H1 (cell line): ENCODE results near the gene ENTPD6. TPM values are rescaled to one million over a fixed set of nuclear protein-coding genes. Genes with fewer than 3 reads are reported as not detected.

Experiments used
- CTCF ChIA-PET: fragments of 300-600 bp; sonication (Branson Sonifier 250); formaldehyde crosslinking; loops from one replicate; lab custom pipeline; 2021; ENCODE audit not compliant: partially characterized antibody; lab: Charles Lee
- POLR2A ChIA-PET: fragments of 300-600 bp; sonication (Branson Sonifier 250); formaldehyde crosslinking; loops from one replicate; lab custom pipeline; 2021; ENCODE audit warnings: inconsistent platforms; ENCODE audit not compliant: partially characterized antibody; lab: Charles Lee
- DNase-seq, 2 experiments: peaks; one replicate each; pipeline versions ENCODE4 v3.0.0 to v3.0.0-alpha.2; 2010 to 2022; ENCODE audit warnings: low spot score in 2 of 2, low read depth in 1 of 2, mixed read lengths in 1 of 2
- FAIRE-seq: peaks from 2 replicates; lab custom pipeline; 2011; peaks lifted over from hg19 to GRCh38; lab: Jason Lieb, UNC
- H2AFZ ChIP-seq: 2 replicates; pipeline ENCODE4 v1.8.1; 2012; ENCODE audit warnings: low read length, inconsistent platforms
- H2AK5ac ChIP-seq: 2 replicates; pipeline ENCODE4 v1.6.1; 2013; ENCODE audit warnings: low read depth, low read length
- H2BK120ac ChIP-seq: replicated peaks from 2 replicates; pipeline ENCODE3; 2013; ENCODE audit warnings: low read depth, low read length, inconsistent platforms
- H2BK12ac ChIP-seq: 2 replicates; pipeline ENCODE4 v1.6.1; 2013; ENCODE audit warnings: low read depth, low read length
- H2BK15ac ChIP-seq: 2 replicates; pipeline ENCODE4 v1.6.1; 2013; ENCODE audit warnings: low read length
- H2BK20ac ChIP-seq: 2 replicates; pipeline ENCODE4 v1.6.1; 2013; ENCODE audit warnings: low read length
- H2BK5ac ChIP-seq: 2 replicates; pipeline ENCODE4 v1.6.1; 2013; ENCODE audit warnings: low read depth, low read length
- H3K14ac ChIP-seq: 2 replicates; pipeline ENCODE4 v1.6.1; 2013; ENCODE audit warnings: inconsistent platforms; ENCODE audit not compliant: insufficient read length
- H3K18ac ChIP-seq: 2 replicates; pipeline ENCODE4 v1.6.1; 2013; ENCODE audit warnings: low read length; ENCODE audit errors: extremely low read depth
- H3K23ac ChIP-seq: 2 replicates; pipeline ENCODE4 v1.6.1; 2013; ENCODE audit warnings: inconsistent platforms; ENCODE audit not compliant: insufficient read length
- H3K23me2 ChIP-seq: 2 replicates; pipeline ENCODE4 v1.6.1; 2013; ENCODE audit warnings: low read depth, low read length
- H3K27ac ChIP-seq: 2 replicates; pipeline ENCODE4 v1.6.1; 2011; ENCODE audit warnings: low read depth, low read length, inconsistent platforms
- H3K27me3 ChIP-seq, 4 experiments: replicated peaks in 1 of 4; 1 replicate in 1 of 4; 2 replicates in 3 of 4; pipeline versions ENCODE4 v1.6.1 to v1.8.1; 2011 to 2013; ENCODE audit warnings: low read length in 3 of 4, mild to moderate bottlenecking in 3 of 4, inconsistent platforms in 2 of 4, mixed read lengths in 2 of 4, moderate library complexity in 1 of 4; ENCODE audit not compliant: control insufficient read depth in 3 of 4, insufficient read depth in 3 of 4; ENCODE audit errors: extremely low read depth in 1 of 4
- H3K36me3 ChIP-seq, 4 experiments: 2 replicates each; pipeline versions ENCODE4 v1.6.1 to v1.8.1; 2011 to 2013; ENCODE audit warnings: mild to moderate bottlenecking in 4 of 4, low read length in 3 of 4, moderate library complexity in 2 of 4, control low read depth in 1 of 4, inconsistent platforms in 1 of 4; ENCODE audit not compliant: insufficient read depth in 4 of 4, control insufficient read depth in 2 of 4
- H3K4ac ChIP-seq: replicated peaks from 2 replicates; pipeline ENCODE3; 2013; ENCODE audit warnings: low read length, low read depth, mixed read lengths, inconsistent platforms; ENCODE audit not compliant: insufficient read length
- H3K4me1 ChIP-seq, 4 experiments: replicated peaks in 1 of 4; 1 replicate in 1 of 4; 2 replicates in 3 of 4; pipeline versions ENCODE4 v1.6.1 to v1.8.1; 2011 to 2013; ENCODE audit warnings: low read length in 3 of 4, inconsistent platforms in 2 of 4, mixed read lengths in 1 of 4; ENCODE audit not compliant: insufficient read depth in 4 of 4, control insufficient read depth in 3 of 4
- H3K4me2 ChIP-seq, 2 experiments: 2 replicates each; pipeline versions ENCODE4 v1.6.1 to v1.8.1; 2011 to 2013; ENCODE audit warnings: low read depth in 2 of 2, low read length in 2 of 2, control low read depth in 1 of 2, inconsistent platforms in 1 of 2, mild to moderate bottlenecking in 1 of 2; ENCODE audit not compliant: insufficient read depth in 1 of 2
- H3K4me3 ChIP-seq, 4 experiments: fragments of 200-600, 300-600 bp in 1 of 4; sonication (generic), shearing (Covaris generic), sonication (Bioruptor Twin) in 1 of 4; 2 replicates each; pipeline versions ENCODE4 v1.5.1 to v1.8.1; 2011 to 2016; ENCODE audit warnings: low read length in 4 of 4, low read depth in 3 of 4, control low read depth in 2 of 4, inconsistent platforms in 2 of 4, mild to moderate bottlenecking in 2 of 4, mixed read lengths in 1 of 4, moderate library complexity in 1 of 4; ENCODE audit not compliant: insufficient read depth in 2 of 4; ENCODE audit errors: extremely low read depth in 1 of 4
- H3K56ac ChIP-seq: replicated peaks from 2 replicates; pipeline ENCODE3; 2013; ENCODE audit warnings: low read depth, mild to moderate bottlenecking, mixed read lengths, low read length, inconsistent platforms; ENCODE audit not compliant: insufficient read length
- H3K79me1 ChIP-seq: 2 replicates; pipeline ENCODE4 v1.6.1; 2013; ENCODE audit warnings: low read depth, low read length, control low read depth
- H3K79me2 ChIP-seq, 2 experiments: 2 replicates each; pipeline versions ENCODE4 v1.6.1 to v1.8.1; 2012 to 2013; ENCODE audit warnings: low read length in 2 of 2, mild to moderate bottlenecking in 2 of 2, inconsistent platforms in 1 of 2; ENCODE audit not compliant: insufficient read depth in 2 of 2, control insufficient read depth in 1 of 2
- H3K9ac ChIP-seq, 4 experiments: replicated peaks in 1 of 4; 1 replicate in 1 of 4; 2 replicates in 3 of 4; pipeline versions ENCODE4 v1.6.1 to v1.8.1; 2011 to 2013; ENCODE audit warnings: low read depth in 3 of 4, low read length in 3 of 4, control low read depth in 2 of 4, mild to moderate bottlenecking in 2 of 4, moderate library complexity in 2 of 4, inconsistent platforms in 1 of 4; ENCODE audit errors: extremely low read depth in 1 of 4
- H3K9me3 ChIP-seq, 2 experiments: 2 replicates each; pipeline versions ENCODE4 v1.6.1 to v1.8.1; 2012 to 2013; ENCODE audit warnings: mild to moderate bottlenecking in 2 of 2, moderate library complexity in 2 of 2, control low read depth in 1 of 2, inconsistent platforms in 1 of 2, low read depth in 1 of 2, low read length in 1 of 2, mixed read lengths in 1 of 2; ENCODE audit not compliant: insufficient read depth in 2 of 2
- H4K20me1 ChIP-seq, 2 experiments: replicated peaks in 1 of 2; 2 replicates each; pipeline versions ENCODE3 to v1.8.1; 2011 to 2013; ENCODE audit warnings: inconsistent platforms in 2 of 2, low read length in 2 of 2, mild to moderate bottlenecking in 1 of 2; ENCODE audit not compliant: insufficient read depth in 2 of 2, control insufficient read depth in 1 of 2
- H4K5ac ChIP-seq: 2 replicates; pipeline ENCODE4 v1.6.1; 2013; ENCODE audit warnings: low read length, low read depth, mixed read lengths, inconsistent platforms; ENCODE audit not compliant: insufficient read length
- H4K8ac ChIP-seq: 2 replicates; pipeline ENCODE4 v1.8.0; 2013; ENCODE audit warnings: mild to moderate bottlenecking, moderate library complexity, low read length, inconsistent platforms; ENCODE audit not compliant: insufficient read depth; ENCODE audit errors: extremely low read depth
- H4K91ac ChIP-seq: replicated peaks from 2 replicates; pipeline ENCODE3; 2013; ENCODE audit warnings: low read length, mixed read lengths, inconsistent platforms; ENCODE audit not compliant: insufficient read length
- BCL11A ChIP-seq, 2 experiments: IDR thresholded peaks; one replicate each; pipeline ENCODE4 v1.6.1; 2011; ENCODE audit warnings: low read depth in 2 of 2, low read length in 2 of 2, mild to moderate bottlenecking in 2 of 2
- CTCF ChIP-seq, 3 experiments: IDR thresholded peaks; 1 replicate in 2 of 3; 2 replicates in 1 of 3; pipeline versions ENCODE4 v1.5.1 to v1.6.1; 2011; ENCODE audit warnings: low read length in 3 of 3, mild to moderate bottlenecking in 3 of 3, inconsistent platforms in 2 of 3, low read depth in 1 of 3, moderate library complexity in 1 of 3; ENCODE audit not compliant: insufficient read depth in 1 of 3; ENCODE audit errors: control extremely low read depth in 1 of 3
- EGR1 ChIP-seq: IDR thresholded peaks from 2 replicates; pipeline ENCODE4 v1.6.1; 2011; ENCODE audit warnings: low read depth, low read length, borderline replicate concordance
- KDM4A ChIP-seq: IDR thresholded peaks from one replicate; pipeline ENCODE4 v1.7.1; 2012; ENCODE audit warnings: low read depth, mild to moderate bottlenecking, moderate library complexity, low read length, inconsistent platforms; ENCODE audit not compliant: severe bottlenecking
- MAX ChIP-seq: IDR thresholded peaks from 2 replicates; pipeline ENCODE4 v1.6.1; 2012; ENCODE audit warnings: inconsistent platforms
- RAD21 ChIP-seq, 2 experiments: IDR thresholded peaks in 1 of 2; conservative IDR thresholded peaks in 1 of 2; 2 replicates each; pipeline ENCODE4 v1.6.1; 2011; ENCODE audit warnings: low read depth in 2 of 2, low read length in 2 of 2, improper control_type of control experiment in 1 of 2, inconsistent platforms in 1 of 2, mild to moderate bottlenecking in 1 of 2, moderate library complexity in 1 of 2
- RBBP5 ChIP-seq: IDR thresholded peaks from 2 replicates; pipeline ENCODE4 v1.7.1; 2012; ENCODE audit warnings: low read depth, mild to moderate bottlenecking, inconsistent platforms, low read length, moderate library complexity, borderline replicate concordance
- TAF1 ChIP-seq: IDR thresholded peaks from 2 replicates; pipeline ENCODE4 v1.6.1; 2011; ENCODE audit warnings: mild to moderate bottlenecking, low read depth, low read length
- USF2 ChIP-seq: IDR thresholded peaks from 2 replicates; pipeline ENCODE4 v1.6.1; 2011; ENCODE audit warnings: low read length, improper control_type of control experiment
- ZNF274 ChIP-seq: IDR thresholded peaks from 2 replicates; pipeline ENCODE4 v1.7.0; 2012; ENCODE audit warnings: low read length, borderline replicate concordance; ENCODE audit errors: extremely low read depth
- WGBS, 2 experiments: shearing (Covaris generic) in 1 of 2; methylation state at CpG; one replicate each; pipeline versions ENCODE4 v1.1.6 to v1.1.7; 2013 to 2015; ENCODE audit warnings: low lambda C conversion rate in 2 of 2, mixed read lengths in 2 of 2, inconsistent platforms in 1 of 2, low coverage in 1 of 2, missing lambda C conversion rate in 1 of 2; ENCODE audit not compliant: insufficient replicate concordance in 2 of 2, insufficient coverage in 1 of 2, insufficient read length in 1 of 2; ENCODE audit errors: extremely low coverage in 1 of 2, missing lambda C conversion rate in 1 of 2; 5-methylcytosine and 5-hydroxymethylcytosine counted together
- polyA plus RNA-seq, 7 experiments: library from polyadenylated mRNA; depleted of rRNA in 3 of 7; stranded (reverse) in 5 of 7; unstranded in 2 of 7; fragments of >200 nt in 5 of 7; fragments of 200-250 nt in 2 of 7; gene quantifications; 1 replicate in 5 of 7; 2 replicates in 1 of 7; 4 replicates in 1 of 7; pipeline versions ENCODE4 v1.2.1 to v1.2.3, GENCODE V29; 2011 to 2013; ENCODE audit warnings: missing spikeins in 2 of 7, mixed read lengths in 2 of 7
- total RNA-seq: library from RNA; stranded (reverse); fragmentation: NEBNext Ultra II Directional; extraction: Animal tissue kit (Norgen Biotek cat#: 25700); gene quantifications from 2 replicates; pipeline ENCODE4 v1.2.1, GENCODE V29; 2021

The ENTPD6 gene
- total and polyA plus RNA-seq, 2 of the 8 experiments (the other 6 are each of a cell fraction or from before 2014, with no cell fraction given), result 47.8 to 57.3 TPM

DNA sequence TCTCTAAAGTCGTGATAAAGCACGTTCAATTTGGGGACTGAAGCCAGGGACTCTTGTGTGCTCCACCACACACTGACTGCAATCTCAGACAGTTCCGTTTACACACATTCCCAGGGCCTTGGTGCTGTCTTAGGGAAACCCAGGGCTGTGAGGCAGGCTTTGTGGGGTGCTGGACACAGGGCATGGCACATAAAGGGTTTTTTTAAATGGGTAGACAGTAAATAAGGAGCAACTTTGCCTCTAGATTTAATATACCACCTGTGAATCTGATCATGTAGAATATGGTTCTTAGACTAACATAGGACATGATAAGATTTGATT lies 2.3 kb downstream of the ENTPD6 start:
- no peak overlapping the region for H2BK12ac ChIP-seq
- H3K79me1 ChIP-seq, result peaks cover 6% of the 10 kb centered on the region
- H2BK120ac ChIP-seq, result no peak overlapping the region
- no peak overlapping the region for H4K8ac ChIP-seq
- no peak for DNase-seq
- CTCF ChIA-PET, result no interaction called here
- no peak overlapping the region for H3K4ac ChIP-seq
- no peak overlapping the region for H3K56ac ChIP-seq
- H3K36me3 ChIP-seq, result no peaks in the 10 kb centered on the region
- H3K27ac ChIP-seq, result no peak overlapping the region
- H3K79me2 ChIP-seq, result peaks cover 0 to 2% of the 10 kb centered on the region in 2 experiments; a peak in 1 of 4 replicates
- no peak overlapping the region for H4K5ac ChIP-seq
- H4K20me1 ChIP-seq, result peaks cover 2 to 10% of the 10 kb centered on the region in 2 experiments
- no peak overlapping the region for H3K18ac ChIP-seq
- no peak overlapping the region for H2BK5ac ChIP-seq
- H3K23me2 ChIP-seq, result peaks cover 12% of the 10 kb centered on the region; the same call in 1 of the 2 replicates
- H4K91ac ChIP-seq, result no peak overlapping the region
- H3K9me3 ChIP-seq, result no peaks in the 10 kb centered on the region
- H3K4me2 ChIP-seq, result peak overlapping the region in 1 of 2 experiments; percentile 100; a peak in 1 of 4 replicates
- no peak overlapping the region for H2AK5ac ChIP-seq
- H3K9ac ChIP-seq, result no peak overlapping the region
- WGBS, 2 experiments, result 74% methylated on average over 3 of the region's 3 CpGs; no CpG with 5 or more reads in 1 of the 2 experiments
- no peak for FAIRE-seq
- peaks cover 0 to 6% (median under 1%) of the 10 kb centered on the region in 4 experiments; a peak in 3 of 7 replicates for H3K27me3 ChIP-seq
- no peak overlapping the region for H3K4me3 ChIP-seq
- H2BK15ac ChIP-seq, result no peak overlapping the region
- POLR2A ChIA-PET, result no interaction called here
- H2BK20ac ChIP-seq, result no peak overlapping the region
- H3K23ac ChIP-seq, result no peak overlapping the region
- no peak overlapping the region for H2AFZ ChIP-seq
- H3K4me1 ChIP-seq, result peaks cover 4 to 12% (median 10%) of the 10 kb centered on the region in 4 experiments
- no peak overlapping the region for H3K14ac ChIP-seq
- TF ChIP-seq TAF1, result no peak
- TF ChIP-seq BCL11A (IDR thresholded peaks at IDR 0.05; ENCODE audit: low read depth in 2 of 2, low read length in 2 of 2), result no peak
- TF ChIP-seq KDM4A, result no peak
- TF ChIP-seq CTCF (IDR thresholded peaks at IDR 0.05; ENCODE audit: control extremely low read depth in 1 of 3, insufficient read depth in 1 of 3, low read depth in 1 of 3, low read length in 3 of 3), result no peak
- TF ChIP-seq EGR1, result no peak
- TF ChIP-seq ZNF274, result no peak
- TF ChIP-seq RBBP5, result no peak
- TF ChIP-seq USF2, result no peak
- TF ChIP-seq RAD21 (IDR thresholded peaks at IDR 0.05 in 1 of 2, conservative IDR thresholded peaks at IDR 0.05 in 1 of 2; ENCODE audit: low read depth in 2 of 2, low read length in 2 of 2), result no peak
- TF ChIP-seq MAX, result no peak
